HEK293 (cell line): Measurements from ENCODE around the gene RASSF3.

ENCODE experiments used
- CTCF ChIA-PET: fragments of 350-600 bp; formaldehyde crosslinking; extraction: SDS; loops from one replicate; lab custom pipeline; 2021; ENCODE audit warnings: antibody characterized with exemption; lab: Yijun Ruan, JAX
- POLR2A ChIA-PET: fragments of 300-600 bp; formaldehyde crosslinking; extraction: SDS; loops from one replicate; lab custom pipeline; 2020; ENCODE audit warnings: antibody characterized with exemption, inconsistent platforms; lab: Yijun Ruan, JAX
- H3K27ac ChIP-seq: fragments of 200-500 bp; sonication (Bioruptor generic); 2 replicates; pipeline ENCODE4 v1.5.1; 2014; ENCODE audit warnings: low read depth, low read length, control low read depth, inconsistent platforms; ENCODE audit errors: extremely low read depth
- H3K36me3 ChIP-seq, 2 experiments: fragments of 200-500 bp in 1 of 2; sonication (Bioruptor generic) in 1 of 2; 1 replicate in 1 of 2; 2 replicates in 1 of 2; pipeline ENCODE4 v1.5.1; 2014 to 2017; ENCODE audit warnings: inconsistent platforms in 2 of 2, low read length in 2 of 2; ENCODE audit not compliant: control insufficient read depth in 2 of 2, insufficient read depth in 1 of 2
- H3K4me1 ChIP-seq: fragments of 200-500 bp; sonication (Bioruptor generic); 2 replicates; pipeline ENCODE4 v1.5.1; 2014; ENCODE audit warnings: mild to moderate bottlenecking, low read length, inconsistent platforms; ENCODE audit not compliant: control insufficient read depth, insufficient read depth
- H3K4me3 ChIP-seq: 2 replicates; pipeline ENCODE4 v1.5.1; 2011; ENCODE audit warnings: low read depth, mild to moderate bottlenecking, control low read depth, low read length, moderate library complexity
- H3K9me3 ChIP-seq: fragments of 200-500 bp; sonication (Bioruptor generic); 2 replicates; pipeline ENCODE4 v1.5.1; 2014; ENCODE audit warnings: low read depth, low read length, inconsistent platforms; ENCODE audit not compliant: control insufficient read depth, insufficient read depth
- EGR2 ChIP-seq: fragments of 450-650 bp; formaldehyde crosslinking; IDR thresholded peaks from 2 replicates; pipeline ENCODE4 v1.5.1; 2016; ENCODE audit warnings: low read depth, missing biosample characterization, missing genetic modification characterization
- IKZF3 ChIP-seq: fragments of 450-650 bp; IDR thresholded peaks from 2 replicates; pipeline ENCODE4 v1.5.0; 2018; ENCODE audit warnings: missing biosample characterization, mild to moderate bottlenecking, missing genetic modification characterization, moderate library complexity
- KLF16 ChIP-seq: fragments of 450-650 bp; formaldehyde crosslinking; IDR thresholded peaks from 2 replicates; pipeline ENCODE4 v1.5.1; 2017; ENCODE audit warnings: missing biosample characterization, missing genetic modification characterization
- KLF8 ChIP-seq: fragments of 450-650 bp; formaldehyde crosslinking; IDR thresholded peaks from 2 replicates; pipeline ENCODE4 v1.5.1; 2016; ENCODE audit warnings: missing biosample characterization, missing genetic modification characterization
- KLF9 ChIP-seq: fragments of 450-650 bp; formaldehyde crosslinking; IDR thresholded peaks from 2 replicates; pipeline ENCODE4 v1.5.1; 2016; ENCODE audit warnings: missing biosample characterization, missing genetic modification characterization, low read depth
- OSR2 ChIP-seq: fragments of 450-650 bp; formaldehyde crosslinking; IDR thresholded peaks from 2 replicates; pipeline ENCODE4 v1.5.1; 2016; ENCODE audit warnings: missing biosample characterization, missing genetic modification characterization
- PRDM1 ChIP-seq: fragments of 450-650 bp; formaldehyde crosslinking; IDR thresholded peaks from 2 replicates; pipeline ENCODE4; 2016; ENCODE audit warnings: missing biosample characterization, missing genetic modification characterization
- RBAK ChIP-seq: fragments of 450-650 bp; formaldehyde crosslinking; IDR thresholded peaks from 2 replicates; pipeline ENCODE4 v1.5.1; 2016; ENCODE audit warnings: missing biosample characterization, missing genetic modification characterization
- SALL2 ChIP-seq: fragments of 450-650 bp; formaldehyde crosslinking; IDR thresholded peaks from 2 replicates; pipeline ENCODE4 v1.5.0; 2017; ENCODE audit warnings: missing biosample characterization, mild to moderate bottlenecking, missing genetic modification characterization, borderline replicate concordance
- SP3 ChIP-seq: fragments of 450-650 bp; formaldehyde crosslinking; IDR thresholded peaks from 2 replicates; pipeline ENCODE4 v1.5.1; 2016; ENCODE audit warnings: missing biosample characterization, missing genetic modification characterization
- SP7 ChIP-seq: fragments of 450-650 bp; formaldehyde crosslinking; IDR thresholded peaks from 2 replicates; pipeline ENCODE4 v1.5.1; 2016; ENCODE audit warnings: missing biosample characterization, missing genetic modification characterization
- ZEB2 ChIP-seq: fragments of 450-650 bp; formaldehyde crosslinking; IDR thresholded peaks from 2 replicates; pipeline ENCODE4 v1.5.1; 2016; ENCODE audit warnings: missing biosample characterization, missing genetic modification characterization
- ZNF16 ChIP-seq: fragments of 450-650 bp; formaldehyde crosslinking; IDR thresholded peaks from 2 replicates; pipeline ENCODE4 v1.5.1; 2016; ENCODE audit warnings: low read depth, missing biosample characterization, missing genetic modification characterization
- ZNF174 ChIP-seq: fragments of 450-650 bp; formaldehyde crosslinking; IDR thresholded peaks from 2 replicates; pipeline ENCODE4 v1.5.0; 2017; ENCODE audit warnings: missing biosample characterization, mild to moderate bottlenecking, missing genetic modification characterization
- ZNF175 ChIP-seq: fragments of 450-650 bp; formaldehyde crosslinking; IDR thresholded peaks from 2 replicates; pipeline ENCODE4 v1.5.1; 2016; ENCODE audit warnings: missing biosample characterization, missing genetic modification characterization
- ZNF223 ChIP-seq: fragments of 450-650 bp; formaldehyde crosslinking; IDR thresholded peaks from 2 replicates; pipeline ENCODE4 v1.5.1; 2016; ENCODE audit warnings: missing biosample characterization, missing genetic modification characterization
- ZNF266 ChIP-seq: fragments of 450-650 bp; formaldehyde crosslinking; IDR thresholded peaks from 2 replicates; pipeline ENCODE4 v1.5.1; 2016; ENCODE audit warnings: missing biosample characterization, missing genetic modification characterization, low read depth
- ZNF510 ChIP-seq: fragments of 450-650 bp; formaldehyde crosslinking; IDR thresholded peaks from 2 replicates; pipeline ENCODE4 v1.5.1; 2018; ENCODE audit warnings: mild to moderate bottlenecking, missing genetic modification characterization, missing biosample characterization; ENCODE audit not compliant: insufficient replicate concordance
- ZNF549 ChIP-seq: fragments of 450-650 bp; IDR thresholded peaks from 2 replicates; pipeline ENCODE4 v1.5.1; 2018; ENCODE audit warnings: missing biosample characterization, missing genetic modification characterization, mild to moderate bottlenecking, inconsistent platforms, moderate library complexity
- ZNF585B ChIP-seq: fragments of 450-650 bp; formaldehyde crosslinking; IDR thresholded peaks from 2 replicates; pipeline ENCODE4 v1.5.1; 2016; ENCODE audit warnings: missing biosample characterization, missing genetic modification characterization
- ZNF76 ChIP-seq: fragments of 450-650 bp; formaldehyde crosslinking; IDR thresholded peaks from 2 replicates; pipeline ENCODE4; 2016; ENCODE audit warnings: low read depth, missing biosample characterization, missing genetic modification characterization, borderline replicate concordance
- ZSCAN16 ChIP-seq: fragments of 450-650 bp; formaldehyde crosslinking; IDR thresholded peaks from 2 replicates; pipeline ENCODE4 v1.5.1; 2016; ENCODE audit warnings: missing biosample characterization, missing genetic modification characterization
- TF ChIP-seq, protein P1 (sequence below): fragments of 450-650 bp; formaldehyde crosslinking; IDR thresholded peaks from 2 replicates; pipeline ENCODE4 v1.5.1; 2016; ENCODE audit warnings: missing biosample characterization, missing genetic modification characterization
- TF ChIP-seq, protein P2 (sequence below): fragments of 450-650 bp; formaldehyde crosslinking; IDR thresholded peaks from 2 replicates; pipeline ENCODE4 v1.5.1; 2017; ENCODE audit warnings: missing biosample characterization, mild to moderate bottlenecking, missing genetic modification characterization, moderate library complexity
- TF ChIP-seq, protein P3 (sequence below): sonication (generic); formaldehyde crosslinking; IDR thresholded peaks from 2 replicates; pipeline ENCODE4 v1.8.1; 2022; ENCODE audit warnings: mild to moderate bottlenecking, moderate library complexity, missing genetic modification reagents
- TF ChIP-seq, protein P4 (sequence below): fragments of 450-650 bp; formaldehyde crosslinking; IDR thresholded peaks from 2 replicates; pipeline ENCODE4 v1.5.1; 2016; ENCODE audit warnings: missing biosample characterization, missing genetic modification characterization
- TF ChIP-seq, protein P5 (sequence below): fragments of 450-650 bp; formaldehyde crosslinking; IDR thresholded peaks from 2 replicates; pipeline ENCODE4 v1.5.1; 2017; ENCODE audit warnings: missing biosample characterization, missing genetic modification characterization

RASSF3 gene, protein sequence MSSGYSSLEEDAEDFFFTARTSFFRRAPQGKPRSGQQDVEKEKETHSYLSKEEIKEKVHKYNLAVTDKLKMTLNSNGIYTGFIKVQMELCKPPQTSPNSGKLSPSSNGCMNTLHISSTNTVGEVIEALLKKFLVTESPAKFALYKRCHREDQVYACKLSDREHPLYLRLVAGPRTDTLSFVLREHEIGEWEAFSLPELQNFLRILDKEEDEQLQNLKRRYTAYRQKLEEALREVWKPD

DNA sequence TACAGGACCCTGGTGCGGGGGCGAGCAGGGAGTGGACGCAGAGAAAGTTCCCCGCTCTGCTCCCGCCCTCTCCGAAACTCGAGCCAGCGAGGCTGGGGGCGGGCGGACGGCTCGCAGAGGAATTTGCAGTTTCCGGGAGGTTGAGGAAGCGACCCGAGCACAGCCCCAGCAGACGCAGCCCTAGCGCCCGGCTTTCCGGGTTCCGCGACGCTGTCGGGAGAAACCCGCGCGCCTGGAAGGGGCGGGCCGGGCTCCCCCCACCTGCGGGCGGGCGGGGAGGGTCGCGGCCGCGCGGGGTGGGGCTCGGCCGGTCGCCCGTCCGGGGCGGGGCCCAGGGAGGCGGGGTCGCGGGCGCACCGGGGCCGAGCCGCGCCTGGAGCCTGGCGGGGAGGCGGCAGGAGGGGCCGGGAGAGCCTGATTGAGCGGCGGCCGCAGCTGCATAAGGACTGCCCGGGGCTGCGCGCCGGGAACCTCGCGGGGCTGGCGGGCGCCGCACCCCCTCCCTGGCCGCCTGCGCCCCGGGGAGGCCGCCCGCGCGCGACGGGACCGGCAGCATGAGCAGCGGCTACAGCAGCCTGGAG is at the start of gene RASSF3:
Gene RASSF3 (plus strand): TSS at position 417 of the 581 bp plus-strand sequence. CDS start 138 bp downstream, at position 555.
- ChIA-PET POLR2A (interaction anchor here (1.1 to 1.7 kb wide), 4 partner anchors 15 to 156 kb away, joined by 3 to 5 read pairs (median 4); no protein-coding TSS in a partner anchor), CTCF (interaction anchor here (0.9 to 2.6 kb wide), 6 partner anchors 29 to 109 kb away, joined by 4 to 27 read pairs (median 6); no protein-coding TSS in a partner anchor)
- peak within 1 kb of the TSS; percentile 93 for H3K27ac ChIP-seq
- peak within 1 kb of the TSS; percentile 78 for H3K4me3 ChIP-seq
- peaks cover 3 to 4% of the 10 kb centered on the region in 2 experiments; a peak in 2 of 3 replicates for H3K36me3 ChIP-seq
- H3K9me3 ChIP-seq, result no peaks in the 10 kb centered on the region
- H3K4me1 ChIP-seq, result no peaks in the 10 kb centered on the region
- no peak for TF ChIP-seq ZNF549
- TF ChIP-seq ZNF223 (tag by site-specific recombination), result no peak
- no peak for TF ChIP-seq PRDM1 (tag by site-specific recombination)
- TF ChIP-seq ZNF76, result peak; percentile 35; the same call in 1 of the 2 replicates
- TF ChIP-seq ZNF585B (tag by site-specific recombination), result no peak
- peak; percentile 18; the same call in 1 of the 2 replicates for TF ChIP-seq ZEB2 (tag by site-specific recombination)
- peak; percentile 37; the same call in 1 of the 2 replicates for TF ChIP-seq SP7 (tag by site-specific recombination)
- TF ChIP-seq ZNF174 (tag by site-specific recombination), result no peak
- TF ChIP-seq OSR2 (tag by site-specific recombination), result no peak
- no peak for TF ChIP-seq ZSCAN16
- TF ChIP-seq, protein P1, sequence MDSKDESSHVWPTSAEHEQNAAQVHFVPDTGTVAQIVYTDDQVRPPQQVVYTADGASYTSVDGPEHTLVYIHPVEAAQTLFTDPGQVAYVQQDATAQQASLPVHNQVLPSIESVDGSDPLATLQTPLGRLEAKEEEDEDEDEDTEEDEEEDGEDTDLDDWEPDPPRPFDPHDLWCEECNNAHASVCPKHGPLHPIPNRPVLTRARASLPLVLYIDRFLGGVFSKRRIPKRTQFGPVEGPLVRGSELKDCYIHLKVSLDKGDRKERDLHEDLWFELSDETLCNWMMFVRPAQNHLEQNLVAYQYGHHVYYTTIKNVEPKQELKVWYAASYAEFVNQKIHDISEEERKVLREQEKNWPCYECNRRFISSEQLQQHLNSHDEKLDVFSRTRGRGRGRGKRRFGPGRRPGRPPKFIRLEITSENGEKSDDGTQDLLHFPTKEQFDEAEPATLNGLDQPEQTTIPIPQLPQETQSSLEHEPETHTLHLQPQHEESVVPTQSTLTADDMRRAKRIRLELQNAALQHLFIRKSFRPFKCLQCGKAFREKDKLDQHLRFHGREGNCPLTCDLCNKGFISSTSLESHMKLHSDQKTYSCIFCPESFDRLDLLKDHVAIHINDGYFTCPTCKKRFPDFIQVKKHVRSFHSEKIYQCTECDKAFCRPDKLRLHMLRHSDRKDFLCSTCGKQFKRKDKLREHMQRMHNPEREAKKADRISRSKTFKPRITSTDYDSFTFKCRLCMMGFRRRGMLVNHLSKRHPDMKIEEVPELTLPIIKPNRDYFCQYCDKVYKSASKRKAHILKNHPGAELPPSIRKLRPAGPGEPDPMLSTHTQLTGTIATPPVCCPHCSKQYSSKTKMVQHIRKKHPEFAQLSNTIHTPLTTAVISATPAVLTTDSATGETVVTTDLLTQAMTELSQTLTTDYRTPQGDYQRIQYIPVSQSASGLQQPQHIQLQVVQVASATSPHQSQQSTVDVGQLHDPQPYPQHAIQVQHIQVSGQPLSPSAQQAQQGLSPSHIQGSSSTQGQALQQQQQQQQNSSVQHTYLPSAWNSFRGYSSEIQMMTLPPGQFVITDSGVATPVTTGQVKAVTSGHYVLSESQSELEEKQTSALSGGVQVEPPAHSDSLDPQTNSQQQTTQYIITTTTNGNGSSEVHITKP (tag by site-specific recombination), result peak; percentile 11; the same call in 1 of the 2 replicates
- TF ChIP-seq IKZF3 (tag by site-specific recombination), result no peak
- peak; percentile 63 for TF ChIP-seq KLF9 (tag by site-specific recombination)
- TF ChIP-seq ZNF16 (tag by site-specific recombination), result no peak
- peak; percentile 84 for TF ChIP-seq KLF8
- TF ChIP-seq SALL2 (tag by site-specific recombination), result no peak
- TF ChIP-seq RBAK (tag by site-specific recombination), result no peak
- no peak for TF ChIP-seq ZNF510 (tag by site-specific recombination)
- peak; percentile 63 for TF ChIP-seq SP3 (tag by site-specific recombination)
- TF ChIP-seq EGR2 (tag by site-specific recombination), result peak; percentile 86
- TF ChIP-seq, protein P2, sequence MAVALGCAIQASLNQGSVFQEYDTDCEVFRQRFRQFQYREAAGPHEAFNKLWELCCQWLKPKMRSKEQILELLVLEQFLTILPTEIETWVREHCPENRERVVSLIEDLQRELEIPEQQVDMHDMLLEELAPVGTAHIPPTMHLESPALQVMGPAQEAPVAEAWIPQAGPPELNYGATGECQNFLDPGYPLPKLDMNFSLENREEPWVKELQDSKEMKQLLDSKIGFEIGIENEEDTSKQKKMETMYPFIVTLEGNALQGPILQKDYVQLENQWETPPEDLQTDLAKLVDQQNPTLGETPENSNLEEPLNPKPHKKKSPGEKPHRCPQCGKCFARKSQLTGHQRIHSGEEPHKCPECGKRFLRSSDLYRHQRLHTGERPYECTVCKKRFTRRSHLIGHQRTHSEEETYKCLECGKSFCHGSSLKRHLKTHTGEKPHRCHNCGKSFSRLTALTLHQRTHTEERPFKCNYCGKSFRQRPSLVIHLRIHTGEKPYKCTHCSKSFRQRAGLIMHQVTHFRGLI (tag by site-specific recombination), result no peak
- TF ChIP-seq, protein P3, sequence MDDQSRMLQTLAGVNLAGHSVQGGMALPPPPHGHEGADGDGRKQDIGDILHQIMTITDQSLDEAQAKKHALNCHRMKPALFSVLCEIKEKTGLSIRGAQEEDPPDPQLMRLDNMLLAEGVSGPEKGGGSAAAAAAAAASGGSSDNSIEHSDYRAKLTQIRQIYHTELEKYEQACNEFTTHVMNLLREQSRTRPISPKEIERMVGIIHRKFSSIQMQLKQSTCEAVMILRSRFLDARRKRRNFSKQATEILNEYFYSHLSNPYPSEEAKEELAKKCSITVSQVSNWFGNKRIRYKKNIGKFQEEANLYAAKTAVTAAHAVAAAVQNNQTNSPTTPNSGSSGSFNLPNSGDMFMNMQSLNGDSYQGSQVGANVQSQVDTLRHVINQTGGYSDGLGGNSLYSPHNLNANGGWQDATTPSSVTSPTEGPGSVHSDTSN (CRISPR knock-in tag), result no peak
- TF ChIP-seq KLF16 (tag by site-specific recombination), result 0 out of 2 replicates have a peak, but pooled peaks have one; percentile 57
- TF ChIP-seq, protein P4, sequence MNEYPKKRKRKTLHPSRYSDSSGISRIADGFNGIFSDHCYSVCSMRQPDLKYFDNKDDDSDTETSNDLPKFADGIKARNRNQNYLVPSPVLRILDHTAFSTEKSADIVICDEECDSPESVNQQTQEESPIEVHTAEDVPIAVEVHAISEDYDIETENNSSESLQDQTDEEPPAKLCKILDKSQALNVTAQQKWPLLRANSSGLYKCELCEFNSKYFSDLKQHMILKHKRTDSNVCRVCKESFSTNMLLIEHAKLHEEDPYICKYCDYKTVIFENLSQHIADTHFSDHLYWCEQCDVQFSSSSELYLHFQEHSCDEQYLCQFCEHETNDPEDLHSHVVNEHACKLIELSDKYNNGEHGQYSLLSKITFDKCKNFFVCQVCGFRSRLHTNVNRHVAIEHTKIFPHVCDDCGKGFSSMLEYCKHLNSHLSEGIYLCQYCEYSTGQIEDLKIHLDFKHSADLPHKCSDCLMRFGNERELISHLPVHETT (tag by site-specific recombination), result no peak
- TF ChIP-seq, protein P5, sequence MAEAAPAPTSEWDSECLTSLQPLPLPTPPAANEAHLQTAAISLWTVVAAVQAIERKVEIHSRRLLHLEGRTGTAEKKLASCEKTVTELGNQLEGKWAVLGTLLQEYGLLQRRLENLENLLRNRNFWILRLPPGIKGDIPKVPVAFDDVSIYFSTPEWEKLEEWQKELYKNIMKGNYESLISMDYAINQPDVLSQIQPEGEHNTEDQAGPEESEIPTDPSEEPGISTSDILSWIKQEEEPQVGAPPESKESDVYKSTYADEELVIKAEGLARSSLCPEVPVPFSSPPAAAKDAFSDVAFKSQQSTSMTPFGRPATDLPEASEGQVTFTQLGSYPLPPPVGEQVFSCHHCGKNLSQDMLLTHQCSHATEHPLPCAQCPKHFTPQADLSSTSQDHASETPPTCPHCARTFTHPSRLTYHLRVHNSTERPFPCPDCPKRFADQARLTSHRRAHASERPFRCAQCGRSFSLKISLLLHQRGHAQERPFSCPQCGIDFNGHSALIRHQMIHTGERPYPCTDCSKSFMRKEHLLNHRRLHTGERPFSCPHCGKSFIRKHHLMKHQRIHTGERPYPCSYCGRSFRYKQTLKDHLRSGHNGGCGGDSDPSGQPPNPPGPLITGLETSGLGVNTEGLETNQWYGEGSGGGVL (tag by site-specific recombination), result peak; percentile 89
- TF ChIP-seq ZNF266 (tag by site-specific recombination), result no peak
- no peak for TF ChIP-seq ZNF175 (tag by site-specific recombination)
